Skeletal muscle satellite cell (primary cell): Measurements from ENCODE around the gene DRC1.

Experiments used
- H3K27me3 ChIP-seq: 2 replicates; pipeline ENCODE4 v1.7.0; 2013; ENCODE audit warnings: low read length; ENCODE audit not compliant: control insufficient read depth, insufficient read depth
- H3K36me3 ChIP-seq: 2 replicates; pipeline ENCODE4 v1.7.0; 2013; ENCODE audit warnings: mild to moderate bottlenecking, control low read depth, low read length; ENCODE audit not compliant: insufficient read depth
- H3K4me1 ChIP-seq: 2 replicates; pipeline ENCODE4 v1.7.0; 2013; ENCODE audit warnings: low read length; ENCODE audit not compliant: control insufficient read depth, insufficient read depth
- H3K4me2 ChIP-seq: 2 replicates; pipeline ENCODE4 v1.7.0; 2013; ENCODE audit warnings: mild to moderate bottlenecking, low read length
- H3K4me3 ChIP-seq: 2 replicates; pipeline ENCODE4 v1.7.0; 2013; ENCODE audit warnings: low read length
- H3K9ac ChIP-seq: 2 replicates; pipeline ENCODE4 v1.7.0; 2013; ENCODE audit warnings: mild to moderate bottlenecking, low read depth, low read length, moderate library complexity
- H3K9me3 ChIP-seq: replicated peaks from 2 replicates; pipeline ENCODE4 v1.7.0; 2013; ENCODE audit warnings: mild to moderate bottlenecking, control low read depth, low read length

Gene DRC1

DNA sequence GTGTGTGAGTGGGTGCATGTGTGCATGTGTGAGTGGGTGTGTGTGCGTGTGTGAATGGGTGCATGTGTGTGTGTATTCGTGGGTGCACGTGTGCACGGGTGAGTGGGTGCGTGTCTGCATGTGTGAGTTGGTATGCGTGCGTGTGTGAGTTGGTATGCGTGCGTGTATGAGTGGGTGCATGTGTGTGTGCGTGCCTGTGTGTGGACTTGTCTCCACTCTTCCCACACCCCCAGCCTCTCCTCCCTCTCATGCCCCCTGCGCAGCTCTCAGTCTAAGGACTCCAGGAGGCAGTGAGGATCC lies 81.3 kb downstream of the DRC1 start:
- Histone ChIP-seq H3K4me2 (no peak overlapping the region), H3K4me3 (no peak overlapping the region), H3K4me1 (peaks cover 2% of the 10 kb centered on the region), H3K27me3 (peaks cover 55% of the 10 kb centered on the region), H3K36me3 (no peaks in the 10 kb centered on the region), H3K9ac (no peak overlapping the region), H3K9me3 (no peaks in the 10 kb centered on the region)

DNA sequence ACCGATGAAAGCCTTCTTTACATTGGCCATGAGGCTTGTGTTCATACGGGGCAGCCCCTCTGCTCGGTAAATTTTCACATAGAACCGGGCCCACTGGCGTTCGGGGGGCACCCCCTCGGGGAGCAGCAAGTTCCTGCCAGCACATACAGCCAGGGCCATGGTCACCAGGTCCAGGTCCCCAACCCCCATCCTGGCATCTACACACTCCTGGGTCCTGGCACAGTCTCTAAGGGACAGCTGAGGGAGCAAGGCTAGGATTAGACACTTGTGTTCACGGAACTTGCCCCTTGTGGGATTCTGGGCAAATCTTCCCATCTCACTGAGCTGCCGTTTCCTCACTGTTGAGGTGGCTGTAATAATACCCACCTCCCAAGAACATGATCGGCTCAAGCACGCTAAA lies 81.8 kb downstream of the DRC1 start:
- Histone ChIP-seq H3K9ac (no peak overlapping the region), H3K4me3 (no peak overlapping the region), H3K36me3 (no peaks in the 10 kb centered on the region), H3K4me1 (no peaks in the 10 kb centered on the region), H3K9me3 (no peaks in the 10 kb centered on the region), H3K27me3 (peaks cover 60% of the 10 kb centered on the region), H3K4me2 (no peak overlapping the region)

DNA sequence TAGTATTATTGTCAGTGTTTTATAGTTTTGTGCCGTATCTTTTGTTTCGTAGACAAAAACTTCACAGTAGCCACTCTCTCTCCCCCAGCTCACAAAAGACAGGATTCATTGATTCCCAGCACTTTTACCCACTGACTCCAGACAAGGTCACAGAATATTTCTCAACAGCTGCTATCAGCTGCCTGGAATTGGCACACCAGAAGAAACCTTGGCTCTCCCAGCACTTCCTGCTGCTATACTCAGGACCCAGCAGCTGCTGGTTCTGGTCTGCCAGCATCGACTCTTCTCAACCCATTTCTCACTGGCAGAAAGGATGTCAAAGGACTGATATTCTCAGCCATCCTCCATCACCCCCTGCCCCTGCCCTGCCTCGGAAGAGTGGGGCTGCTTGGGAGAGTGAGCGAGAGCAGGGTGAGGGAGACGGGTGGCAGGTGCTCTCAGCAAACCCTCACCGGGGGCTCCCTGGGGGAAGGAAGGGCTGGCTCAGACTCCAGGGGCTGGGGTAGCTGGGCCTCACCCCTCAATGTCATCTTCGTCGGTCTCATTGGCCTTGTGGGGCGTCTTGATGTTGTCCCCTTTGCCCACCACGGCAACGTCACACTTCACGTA lies 82.3 kb downstream of the DRC1 start:
- H3K27me3 ChIP-seq, result peaks cover 66% of the 10 kb centered on the region
- H3K4me3 ChIP-seq, result no peak overlapping the region
- no peaks in the 10 kb centered on the region for H3K9me3 ChIP-seq
- no peaks in the 10 kb centered on the region for H3K4me1 ChIP-seq
- no peak overlapping the region for H3K4me2 ChIP-seq
- H3K9ac ChIP-seq, result no peak overlapping the region
- H3K36me3 ChIP-seq, result no peaks in the 10 kb centered on the region

DNA sequence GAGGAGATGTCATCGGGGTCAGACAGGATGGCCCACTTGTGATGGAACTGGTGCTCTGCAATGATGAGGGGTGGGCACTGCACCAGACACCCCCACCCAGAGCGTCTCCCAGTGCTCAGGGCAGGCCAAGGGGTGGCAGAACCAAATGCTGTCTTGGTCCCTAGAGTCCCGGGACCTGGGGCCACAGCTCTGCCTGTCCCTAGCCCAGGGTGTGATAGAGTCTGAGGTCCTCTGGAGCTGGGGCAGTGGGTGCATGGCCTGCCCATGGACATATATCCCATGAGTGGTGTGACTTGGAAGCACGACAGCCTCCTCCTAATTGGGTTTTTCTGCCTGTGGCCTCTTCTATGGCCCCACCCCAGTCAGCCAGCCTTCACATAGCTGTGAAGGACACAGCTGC lies 82.9 kb downstream of the DRC1 start:
- Histone ChIP-seq H3K9me3 (no peaks in the 10 kb centered on the region), H3K27me3 (peaks cover 69% of the 10 kb centered on the region), H3K9ac (no peak overlapping the region), H3K4me3 (no peak overlapping the region), H3K4me2 (no peak overlapping the region), H3K4me1 (no peaks in the 10 kb centered on the region), H3K36me3 (no peaks in the 10 kb centered on the region)

DNA sequence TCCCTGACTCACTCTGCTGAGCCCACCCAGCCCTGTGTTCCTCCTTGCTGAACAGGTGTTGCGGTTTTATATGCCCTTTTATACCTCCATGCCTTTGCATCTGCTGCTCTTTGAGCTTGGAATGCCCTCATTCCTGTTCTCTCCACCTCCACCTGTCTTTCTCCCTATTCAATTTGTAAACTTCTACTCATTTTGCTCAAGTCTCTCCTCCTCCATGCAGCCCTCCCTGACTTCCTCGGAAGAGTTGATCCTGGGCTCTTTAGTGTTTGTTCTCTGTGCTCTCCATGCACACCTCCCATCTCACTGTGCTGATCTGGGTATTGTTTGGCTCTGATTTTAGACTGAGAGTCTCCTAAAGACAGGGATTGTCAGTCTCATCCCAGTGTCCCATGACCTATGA lies 83.4 kb downstream of the DRC1 start:
- no peak overlapping the region for H3K4me2 ChIP-seq
- H3K27me3 ChIP-seq, result peaks cover 74% of the 10 kb centered on the region
- H3K4me1 ChIP-seq, result no peaks in the 10 kb centered on the region
- no peak overlapping the region for H3K4me3 ChIP-seq
- no peak overlapping the region for H3K9ac ChIP-seq
- no peaks in the 10 kb centered on the region for H3K36me3 ChIP-seq
- no peaks in the 10 kb centered on the region for H3K9me3 ChIP-seq

DNA sequence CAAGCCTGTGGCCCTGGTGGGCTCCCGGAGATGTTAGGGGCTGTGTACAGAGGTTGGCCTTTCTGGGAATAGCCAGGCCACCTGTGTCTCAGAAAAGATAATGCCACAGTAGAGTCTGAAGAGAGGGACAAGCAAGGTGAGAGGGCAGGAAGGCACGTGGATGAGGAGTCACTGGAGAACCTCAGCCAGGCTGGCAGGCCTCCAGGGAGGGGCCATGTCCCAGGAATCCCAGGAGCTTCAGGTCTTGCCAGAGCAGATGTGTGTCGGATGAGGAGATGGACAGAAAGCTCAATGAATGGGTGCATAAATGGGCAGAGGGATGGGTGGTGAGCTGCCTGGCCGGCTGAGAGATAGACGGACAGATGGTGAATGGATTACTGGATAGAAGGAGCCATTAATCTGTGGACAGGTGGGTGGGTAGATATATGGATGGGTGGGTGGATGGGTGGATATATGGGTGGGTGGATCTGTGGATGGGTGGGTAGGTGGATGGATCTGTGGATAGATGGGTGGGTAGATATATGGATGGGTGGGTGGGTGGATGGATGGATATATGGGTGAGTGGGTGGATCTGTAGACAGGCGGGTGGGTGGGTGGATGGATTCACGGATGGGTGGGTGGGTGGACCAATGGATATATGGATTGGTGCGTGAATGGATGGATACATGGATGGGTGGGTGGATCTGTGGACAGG lies 84.2 kb downstream of the DRC1 start:
- H3K4me1 ChIP-seq, result no peaks in the 10 kb centered on the region
- no peak overlapping the region for H3K4me3 ChIP-seq
- H3K4me2 ChIP-seq, result no peak overlapping the region
- no peaks in the 10 kb centered on the region for H3K9me3 ChIP-seq
- H3K36me3 ChIP-seq, result no peaks in the 10 kb centered on the region
- H3K27me3 ChIP-seq, result peaks cover 77% of the 10 kb centered on the region
- H3K9ac ChIP-seq, result no peak overlapping the region

DNA sequence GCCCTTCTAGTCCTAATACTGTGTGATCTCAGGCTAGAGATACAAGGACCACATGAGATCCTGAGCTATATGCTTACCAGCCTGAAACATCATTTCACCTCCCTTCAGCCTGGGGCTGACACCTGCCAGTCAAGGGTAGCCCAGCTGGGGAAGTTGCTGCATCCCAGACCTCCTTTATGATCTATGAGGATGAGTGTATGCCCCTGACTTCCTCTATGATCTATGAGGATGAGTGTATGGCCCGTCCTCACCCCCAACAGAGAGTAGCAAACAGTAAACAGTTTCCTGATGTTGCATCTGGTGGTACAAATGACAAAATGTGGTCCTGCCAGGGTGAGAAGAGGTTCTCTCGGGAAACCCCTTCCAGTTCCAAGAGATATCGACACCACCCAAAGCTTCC lies 85.1 kb downstream of the DRC1 start:
- Histone ChIP-seq H3K4me2 (no peak overlapping the region), H3K9ac (no peak overlapping the region), H3K4me3 (no peak overlapping the region), H3K4me1 (no peaks in the 10 kb centered on the region), H3K27me3 (peaks cover 84% of the 10 kb centered on the region), H3K9me3 (no peaks in the 10 kb centered on the region), H3K36me3 (no peaks in the 10 kb centered on the region)

DNA sequence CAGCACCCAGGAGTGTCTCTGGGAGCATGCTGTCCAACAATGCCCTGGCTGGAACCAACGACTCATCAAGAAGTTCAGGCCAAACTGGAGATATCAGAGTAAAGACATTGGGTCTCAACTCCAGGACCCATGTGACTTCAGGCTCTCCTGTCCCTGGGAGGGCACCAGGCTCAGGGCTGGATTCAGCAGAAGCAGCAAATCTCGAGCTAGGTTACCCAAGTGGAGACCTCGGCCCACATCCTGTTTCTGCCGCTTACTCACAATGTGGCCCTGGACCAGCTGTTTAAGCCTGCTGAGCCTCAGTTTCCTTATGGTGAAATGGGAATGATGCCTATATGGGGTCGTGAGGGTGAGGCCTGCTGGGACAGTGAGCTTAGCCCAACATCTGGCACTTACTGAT lies 85.5 kb downstream of the DRC1 start:
- H3K36me3 ChIP-seq, result no peaks in the 10 kb centered on the region
- H3K4me1 ChIP-seq, result no peaks in the 10 kb centered on the region
- no peak overlapping the region for H3K9ac ChIP-seq
- H3K27me3 ChIP-seq, result peaks cover 87% of the 10 kb centered on the region
- no peaks in the 10 kb centered on the region for H3K9me3 ChIP-seq
- no peak overlapping the region for H3K4me2 ChIP-seq
- no peak overlapping the region for H3K4me3 ChIP-seq

DNA sequence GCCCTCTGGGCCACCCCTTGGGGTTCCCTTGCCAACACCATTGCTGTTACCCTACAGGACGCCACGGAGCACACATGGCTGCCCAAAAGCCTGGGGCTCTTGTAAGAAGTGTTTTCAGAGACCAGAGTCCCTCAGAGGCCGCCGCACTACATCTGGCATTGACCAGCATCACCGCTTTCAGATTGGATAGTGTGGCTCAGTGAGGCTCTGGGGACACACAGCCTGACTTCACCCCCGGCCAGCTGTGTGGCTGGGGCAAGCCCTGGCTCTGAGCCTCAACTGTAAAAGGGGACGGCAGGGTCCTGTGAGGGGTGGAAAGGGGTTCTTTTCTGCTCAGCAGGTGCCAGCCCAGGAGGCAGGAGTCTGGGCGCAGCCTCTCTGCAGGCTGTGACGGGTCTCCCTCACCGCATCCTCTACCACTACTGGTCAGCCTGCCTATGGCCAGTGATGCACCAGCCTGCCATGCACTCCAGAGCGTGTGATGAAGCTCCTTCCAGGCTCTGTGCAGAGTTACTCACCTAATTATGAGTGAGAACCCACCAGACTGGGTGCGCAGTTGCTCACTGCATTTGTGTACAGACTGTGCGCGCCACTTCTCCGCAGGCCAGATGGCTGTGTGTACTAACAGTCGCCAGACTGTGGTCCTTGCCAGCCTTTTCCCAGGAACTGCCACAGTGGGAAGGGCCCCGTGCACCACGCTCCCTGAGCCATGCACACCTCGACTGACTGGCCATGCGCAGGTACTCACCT lies 86.9 kb downstream of the DRC1 start:
- H3K27me3 ChIP-seq, result peaks cover 78% of the 10 kb centered on the region
- no peak overlapping the region for H3K4me3 ChIP-seq
- no peaks in the 10 kb centered on the region for H3K9me3 ChIP-seq
- H3K36me3 ChIP-seq, result no peaks in the 10 kb centered on the region
- no peak overlapping the region for H3K9ac ChIP-seq
- H3K4me2 ChIP-seq, result no peak overlapping the region
- H3K4me1 ChIP-seq, result no peaks in the 10 kb centered on the region

DNA sequence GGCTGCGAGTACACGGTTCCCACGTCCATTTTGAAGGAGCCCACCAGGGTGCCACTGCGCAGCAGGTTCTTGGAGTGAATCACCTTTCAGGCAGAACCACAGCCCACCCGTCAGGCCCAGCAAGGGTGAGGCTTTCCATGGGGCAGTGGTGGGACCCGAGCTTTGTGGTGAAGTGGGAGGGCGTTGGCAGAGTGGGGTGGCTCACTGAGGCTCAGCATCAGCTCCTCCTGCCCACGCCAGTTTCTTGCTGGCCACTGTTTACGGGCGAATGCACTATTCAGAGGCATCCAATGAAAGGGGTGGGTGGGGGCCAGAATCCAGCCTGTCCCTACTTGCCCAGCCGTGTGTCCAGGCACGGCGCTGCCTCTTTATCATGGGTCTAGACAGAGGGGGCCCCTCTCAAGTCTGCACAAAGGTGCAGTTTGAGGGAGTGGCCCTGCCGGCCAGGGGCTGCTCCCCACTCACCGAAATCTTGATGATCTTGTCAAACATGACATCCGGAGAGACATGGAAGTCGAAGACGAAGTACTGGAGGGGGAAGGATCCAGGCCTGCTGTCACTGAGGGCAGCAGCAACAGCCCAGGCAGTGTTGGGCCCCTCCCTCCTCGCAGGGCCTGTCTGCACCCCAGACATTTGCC lies 87.6 kb downstream of the DRC1 start:
- H3K36me3 ChIP-seq, result no peaks in the 10 kb centered on the region
- peaks cover 78% of the 10 kb centered on the region for H3K27me3 ChIP-seq
- no peaks in the 10 kb centered on the region for H3K9me3 ChIP-seq
- H3K4me3 ChIP-seq, result no peak overlapping the region
- H3K4me2 ChIP-seq, result no peak overlapping the region
- no peak overlapping the region for H3K9ac ChIP-seq
- no peaks in the 10 kb centered on the region for H3K4me1 ChIP-seq

DNA sequence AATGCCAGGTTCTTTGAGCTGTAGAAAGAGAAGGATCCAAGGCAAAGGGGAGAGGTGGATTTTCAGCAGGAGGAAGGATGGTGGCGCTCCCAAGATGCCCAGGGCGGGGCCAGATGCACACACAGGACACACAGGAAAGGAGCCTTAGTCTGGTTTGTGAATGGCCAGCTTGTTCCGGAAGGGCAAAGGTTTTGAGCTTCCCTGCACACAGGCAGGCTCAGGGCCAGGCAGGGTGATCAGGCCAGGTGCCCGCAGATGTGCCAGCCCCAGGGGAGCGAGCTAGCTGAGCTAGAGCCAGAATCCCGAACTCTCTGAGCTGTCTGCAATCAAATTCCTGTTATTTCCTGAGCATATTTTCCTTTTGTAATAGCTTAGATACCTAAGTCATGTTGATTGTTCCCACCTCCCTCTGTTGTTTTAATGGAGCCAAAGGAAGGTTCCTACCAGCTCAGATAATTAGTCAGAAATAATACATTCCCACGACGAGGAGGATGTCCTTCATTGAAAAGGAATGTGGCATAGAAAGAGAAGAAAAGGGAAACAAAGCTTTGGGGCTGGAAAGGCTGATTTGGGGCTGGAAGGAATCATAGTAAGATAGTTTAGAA lies 89.9 kb downstream of the DRC1 start:
- H3K4me1 ChIP-seq, result no peaks in the 10 kb centered on the region
- H3K9ac ChIP-seq, result no peak overlapping the region
- H3K4me3 ChIP-seq, result no peak overlapping the region
- H3K36me3 ChIP-seq, result no peaks in the 10 kb centered on the region
- no peaks in the 10 kb centered on the region for H3K9me3 ChIP-seq
- no peak overlapping the region for H3K4me2 ChIP-seq
- H3K27me3 ChIP-seq, result peaks cover 69% of the 10 kb centered on the region
